ENCODE results near the gene GORASP2.
A peak's percentile ranks its signal among the peaks of the same experiment; 100 is the strongest.
"Not testable (repeated sequence)": the region's sequence is repeated elsewhere in the genome, so short reads cannot be mapped to it uniquely, and the experiment has no call there.

GORASP2 gene

GRCh38 chr2:170917219-170917913, 11.7 kb upstream of the GORASP2 start:
- no peak overlapping the region for H3K9ac ChIP-seq (ENCODE audit: insufficient read length)
- no peak for TF ChIP-seq POLR2AphosphoS5 (IDR thresholded peaks at IDR 0.05; ENCODE audit: borderline replicate concordance, low read depth, low read length)
- no peak for TF ChIP-seq EZH2 (IDR thresholded peaks at IDR 0.05)
- no peak for TF ChIP-seq FOXP2 (optimal IDR thresholded peaks at IDR 0.05; ENCODE audit: control extremely low read depth, extremely low read length, insufficient read depth)
- H3K4me3 ChIP-seq, result peak overlapping the region; percentile 24; the same call in 1 of the 2 replicates
- H3K9me3 ChIP-seq (ENCODE audit: low read depth, low read length), result peaks cover 4% of the 10 kb centered on the region; the same call in 1 of the 2 replicates
- peak overlapping the region; percentile 75; the same call in 1 of the 2 replicates for H3K27ac ChIP-seq
- no peaks in the 10 kb centered on the region for H3K36me3 ChIP-seq (ENCODE audit: insufficient read depth, low read length)
- DNase-seq (ENCODE audit: low read depth, low spot score), result no peak

- Histone ChIP-seq H3K9ac (ENCODE audit: insufficient read length) (no peak overlapping the region), H3K9me3 (ENCODE audit: low read depth, low read length) (peaks cover 4% of the 10 kb centered on the region; the same call in 1 of the 2 replicates), H3K36me3 (ENCODE audit: insufficient read depth, low read length) (no peaks in the 10 kb centered on the region), H3K4me3 (peak overlapping the region; percentile 24; the same call in 1 of the 2 replicates), H3K27ac (peak overlapping the region; percentile 75; the same call in 1 of the 2 replicates)
- no peak for DNase-seq (ENCODE audit: low read depth, low spot score)
- TF ChIP-seq FOXP2 (optimal IDR thresholded peaks at IDR 0.05; ENCODE audit: control extremely low read depth, extremely low read length, insufficient read depth), result no peak
- no peak for TF ChIP-seq POLR2AphosphoS5 (IDR thresholded peaks at IDR 0.05; ENCODE audit: borderline replicate concordance, low read depth, low read length)
- TF ChIP-seq EZH2 (IDR thresholded peaks at IDR 0.05), result no peak
Measured at GRCh38 chr2:170917957-170918356, 11.1 kb upstream of the GORASP2 start.

GRCh38 chr2:170921873-170922272, 7.2 kb upstream of the GORASP2 start:
- not testable (repeated sequence) for H3K36me3 ChIP-seq (ENCODE audit: insufficient read depth, low read length); DNase-seq (ENCODE audit: low read depth, low spot score); H3K9ac ChIP-seq (ENCODE audit: insufficient read length); H3K9me3 ChIP-seq (ENCODE audit: low read depth, low read length); H3K4me3 ChIP-seq; H3K27ac ChIP-seq

- Histone ChIP-seq H3K27ac (no peak overlapping the region), H3K4me3 (no peak overlapping the region), H3K9ac (ENCODE audit: insufficient read length) (no peak overlapping the region), H3K36me3 (ENCODE audit: insufficient read depth, low read length) (no peaks in the 10 kb centered on the region), H3K9me3 (ENCODE audit: low read depth, low read length) (0 out of 2 replicates have a peak, but pooled peaks cover 2% of the 10 kb centered on the region)
- no peak for DNase-seq (ENCODE audit: low read depth, low spot score)
- TF ChIP-seq EZH2 (IDR thresholded peaks at IDR 0.05) (no peak), FOXP2 (optimal IDR thresholded peaks at IDR 0.05; ENCODE audit: control extremely low read depth, extremely low read length, insufficient read depth) (no peak), POLR2AphosphoS5 (IDR thresholded peaks at IDR 0.05; ENCODE audit: borderline replicate concordance, low read depth, low read length) (no peak)
Measured at GRCh38 chr2:170922634-170923494, 6.2 kb upstream of the GORASP2 start.

- no peaks in the 10 kb centered on the region for H3K36me3 ChIP-seq (ENCODE audit: insufficient read depth, low read length)
- TF ChIP-seq EZH2 (IDR thresholded peaks at IDR 0.05) (no peak), FOXP2 (optimal IDR thresholded peaks at IDR 0.05; ENCODE audit: control extremely low read depth, extremely low read length, insufficient read depth) (no peak), POLR2AphosphoS5 (IDR thresholded peaks at IDR 0.05; ENCODE audit: borderline replicate concordance, low read depth, low read length) (no peak)
- H3K9me3 ChIP-seq (ENCODE audit: low read depth, low read length), result no peaks in the 10 kb centered on the region
- no peak for DNase-seq (ENCODE audit: low read depth, low spot score)
- no peak overlapping the region for H3K27ac ChIP-seq
- no peak overlapping the region for H3K4me3 ChIP-seq
- H3K9ac ChIP-seq (ENCODE audit: insufficient read length), result no peak overlapping the region
Measured at GRCh38 chr2:170923799-170924198, 5.3 kb upstream of the GORASP2 start.

- Histone ChIP-seq H3K27ac (no peak overlapping the region), H3K4me3 (no peak overlapping the region), H3K9ac (ENCODE audit: insufficient read length) (no peak overlapping the region), H3K36me3 (ENCODE audit: insufficient read depth, low read length) (no peaks in the 10 kb centered on the region), H3K9me3 (ENCODE audit: low read depth, low read length) (no peaks in the 10 kb centered on the region)
- TF ChIP-seq POLR2AphosphoS5 (IDR thresholded peaks at IDR 0.05; ENCODE audit: borderline replicate concordance, low read depth, low read length) (no peak), EZH2 (IDR thresholded peaks at IDR 0.05) (no peak), FOXP2 (optimal IDR thresholded peaks at IDR 0.05; ENCODE audit: control extremely low read depth, extremely low read length, insufficient read depth) (no peak)
- no peak for DNase-seq (ENCODE audit: low read depth, low spot score)
Measured at GRCh38 chr2:170924969-170925368, 4.1 kb upstream of the GORASP2 start.

- Histone ChIP-seq H3K4me3 (no peak overlapping the region), H3K9me3 (ENCODE audit: low read depth, low read length) (no peaks in the 10 kb centered on the region), H3K9ac (ENCODE audit: insufficient read length) (no peak overlapping the region), H3K27ac (no peak overlapping the region), H3K36me3 (ENCODE audit: insufficient read depth, low read length) (no peaks in the 10 kb centered on the region)
- TF ChIP-seq FOXP2 (optimal IDR thresholded peaks at IDR 0.05; ENCODE audit: control extremely low read depth, extremely low read length, insufficient read depth), result no peak
- no peak for TF ChIP-seq POLR2AphosphoS5 (IDR thresholded peaks at IDR 0.05; ENCODE audit: borderline replicate concordance, low read depth, low read length)
- TF ChIP-seq EZH2 (IDR thresholded peaks at IDR 0.05), result no peak
- no peak for DNase-seq (ENCODE audit: low read depth, low spot score)
Measured at GRCh38 chr2:170925923-170926322, 3.1 kb upstream of the GORASP2 start.

GRCh38 chr2:170926743-170927297, 2.2 kb upstream of the GORASP2 start:
- Histone ChIP-seq H3K27ac (no peak overlapping the region), H3K36me3 (ENCODE audit: insufficient read depth, low read length) (no peaks in the 10 kb centered on the region), H3K9ac (ENCODE audit: insufficient read length) (no peak overlapping the region), H3K4me3 (no peak overlapping the region), H3K9me3 (ENCODE audit: low read depth, low read length) (no peaks in the 10 kb centered on the region)
- TF ChIP-seq POLR2AphosphoS5 (IDR thresholded peaks at IDR 0.05; ENCODE audit: borderline replicate concordance, low read depth, low read length) (no peak), FOXP2 (optimal IDR thresholded peaks at IDR 0.05; ENCODE audit: control extremely low read depth, extremely low read length, insufficient read depth) (no peak), EZH2 (IDR thresholded peaks at IDR 0.05) (no peak)
- no peak for DNase-seq (ENCODE audit: low read depth, low spot score)
